Measurements from ENCODE around the gene CCNF.

Gene CCNF

DNA sequence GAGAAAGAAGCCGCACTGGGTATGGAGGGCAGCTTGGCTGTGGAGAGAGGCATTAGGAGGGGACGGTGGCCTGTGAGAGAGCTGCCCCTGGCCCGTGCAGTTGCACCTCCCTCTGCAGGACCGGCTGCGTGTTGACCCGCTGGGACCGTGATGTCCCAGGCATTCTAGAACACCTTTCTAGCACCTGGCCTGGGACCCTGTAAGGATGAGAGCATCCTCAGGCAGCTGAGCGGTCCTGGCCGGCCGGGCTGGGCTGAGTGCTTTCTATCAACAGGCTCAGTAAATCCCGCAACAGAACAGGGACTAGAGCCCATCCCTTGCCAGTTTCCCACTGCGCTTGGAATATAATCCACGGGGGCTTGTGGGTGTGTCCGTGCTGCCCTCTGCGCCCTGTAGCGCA is 60.3 kb downstream of the CCNF start:
- no peak for DNase-seq

DNA sequence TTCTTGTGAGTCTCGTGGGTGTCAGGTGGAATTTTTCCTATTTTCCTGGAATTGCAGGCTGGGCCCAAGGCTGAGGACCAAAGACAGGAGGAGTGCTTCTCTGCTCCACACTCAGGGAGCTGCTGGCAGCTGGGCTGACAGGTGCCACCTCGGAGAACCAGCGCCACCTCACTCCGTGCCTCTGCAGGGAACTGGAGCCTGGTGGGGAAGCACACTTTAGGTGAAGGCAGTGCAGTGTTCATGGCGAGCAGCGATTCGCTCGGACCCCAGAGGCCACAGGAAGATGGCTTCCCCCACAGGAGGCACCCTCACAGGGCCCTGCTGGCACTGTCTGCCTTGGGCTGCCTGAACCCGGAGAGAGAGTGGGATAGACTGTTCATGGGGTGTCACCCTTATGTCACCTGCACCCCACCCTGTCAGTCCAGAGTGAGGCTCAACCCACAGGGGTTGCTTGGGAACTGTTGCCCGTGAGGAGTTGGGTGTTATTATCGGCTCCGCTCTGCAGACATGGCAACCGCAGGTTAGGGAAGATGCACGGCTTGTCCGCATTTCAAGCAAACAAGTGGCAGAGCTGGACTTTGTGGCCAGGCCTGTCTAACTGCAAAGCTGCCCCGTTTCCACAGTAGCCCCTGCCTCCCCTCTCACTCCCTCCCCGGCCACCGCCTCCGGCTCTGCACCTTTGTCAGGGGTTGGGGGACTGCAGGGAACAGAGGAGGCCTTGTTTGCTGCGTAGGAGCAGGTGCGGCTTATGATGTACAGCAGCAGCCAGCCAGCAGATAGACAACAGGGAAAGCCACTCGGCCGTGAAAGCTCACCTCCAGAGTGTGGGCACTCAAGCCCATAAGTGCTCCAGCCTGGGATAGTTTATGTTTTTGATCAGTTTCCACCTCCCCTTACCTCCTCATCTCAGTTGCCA is 61.2 kb downstream of the CCNF start:
- no peak for DNase-seq

DNA sequence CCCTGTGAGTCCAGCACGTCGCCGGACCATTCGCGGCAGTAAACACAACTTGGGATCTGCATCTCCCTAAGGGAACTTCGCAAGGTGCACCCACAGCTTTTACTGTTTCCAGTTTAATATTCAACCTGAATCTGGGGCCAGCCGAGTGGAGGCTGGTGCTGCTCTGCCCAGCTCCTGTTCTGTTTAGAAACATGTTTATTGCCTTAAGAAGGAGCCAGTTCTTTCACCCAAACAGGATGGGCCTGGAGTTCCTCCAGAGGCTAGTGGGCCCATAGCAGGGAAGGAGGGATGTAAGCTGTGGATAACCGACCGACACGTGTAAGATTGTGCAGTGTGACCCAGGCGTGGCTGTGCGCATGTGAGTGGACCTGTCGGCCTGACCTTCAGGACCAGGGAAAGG is 63.0 kb downstream of the CCNF start:
- DNase-seq, result no peak

DNA sequence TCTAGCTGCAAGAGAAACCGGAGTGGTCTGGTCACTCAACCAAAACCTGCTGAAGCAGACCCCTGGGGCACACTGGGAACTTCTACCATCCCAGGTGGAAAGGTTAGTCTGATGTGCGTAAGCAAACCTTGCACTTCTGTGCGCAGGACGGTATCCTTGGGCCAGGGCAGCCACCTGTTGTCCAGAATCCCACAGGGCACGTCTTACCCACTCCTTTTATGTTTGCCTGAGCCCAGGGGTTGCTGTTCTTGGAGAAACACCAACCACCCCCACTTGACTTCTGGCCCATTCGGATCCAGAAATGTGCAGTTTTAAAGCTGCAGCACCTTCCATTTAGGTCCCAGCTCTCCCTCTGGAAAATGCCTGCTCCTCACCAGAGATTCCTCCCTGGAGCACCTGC is 64.4 kb downstream of the CCNF start:
- DNase-seq, result no peak

DNA sequence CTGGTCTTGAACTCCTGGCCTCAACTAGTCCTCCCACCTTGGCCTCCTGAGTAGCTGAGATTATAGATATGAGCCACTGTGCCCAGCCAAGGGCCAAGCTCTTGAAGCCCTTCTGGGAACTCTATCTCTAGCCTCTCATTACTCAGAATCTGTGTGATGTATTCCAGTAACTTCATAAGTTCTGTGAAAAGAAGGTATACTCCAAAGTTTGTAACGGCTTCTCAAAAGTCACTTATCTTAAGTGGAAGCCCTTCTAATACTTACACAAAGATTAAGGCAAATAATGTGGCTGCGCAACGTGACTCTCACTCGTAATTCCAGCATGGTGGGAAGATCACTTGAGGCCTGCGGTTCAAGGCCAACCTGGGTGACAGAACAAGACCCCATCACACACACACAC is 65.4 kb downstream of the CCNF start:
- DNase-seq, result no peak

DNA sequence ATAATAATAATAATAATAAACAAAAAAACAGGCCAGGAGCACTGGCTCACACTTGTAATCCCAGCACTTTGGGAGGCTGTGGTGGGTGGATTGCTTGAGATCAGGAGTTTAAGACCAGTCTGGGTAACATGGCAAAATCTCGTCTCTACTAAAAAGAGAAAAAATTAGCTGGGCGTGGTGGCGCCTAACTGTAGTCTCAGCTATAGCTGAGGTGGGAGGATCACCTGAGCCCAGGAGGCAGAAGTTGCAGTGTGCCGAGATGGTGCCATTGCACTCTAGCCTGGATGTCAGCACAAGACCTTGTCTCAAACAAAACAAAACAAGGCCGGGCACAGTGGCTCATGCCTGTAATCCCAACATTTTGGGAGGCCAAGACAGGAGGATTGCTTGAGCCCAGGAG is 65.8 kb downstream of the CCNF start:
- DNase-seq, result no peak

DNA sequence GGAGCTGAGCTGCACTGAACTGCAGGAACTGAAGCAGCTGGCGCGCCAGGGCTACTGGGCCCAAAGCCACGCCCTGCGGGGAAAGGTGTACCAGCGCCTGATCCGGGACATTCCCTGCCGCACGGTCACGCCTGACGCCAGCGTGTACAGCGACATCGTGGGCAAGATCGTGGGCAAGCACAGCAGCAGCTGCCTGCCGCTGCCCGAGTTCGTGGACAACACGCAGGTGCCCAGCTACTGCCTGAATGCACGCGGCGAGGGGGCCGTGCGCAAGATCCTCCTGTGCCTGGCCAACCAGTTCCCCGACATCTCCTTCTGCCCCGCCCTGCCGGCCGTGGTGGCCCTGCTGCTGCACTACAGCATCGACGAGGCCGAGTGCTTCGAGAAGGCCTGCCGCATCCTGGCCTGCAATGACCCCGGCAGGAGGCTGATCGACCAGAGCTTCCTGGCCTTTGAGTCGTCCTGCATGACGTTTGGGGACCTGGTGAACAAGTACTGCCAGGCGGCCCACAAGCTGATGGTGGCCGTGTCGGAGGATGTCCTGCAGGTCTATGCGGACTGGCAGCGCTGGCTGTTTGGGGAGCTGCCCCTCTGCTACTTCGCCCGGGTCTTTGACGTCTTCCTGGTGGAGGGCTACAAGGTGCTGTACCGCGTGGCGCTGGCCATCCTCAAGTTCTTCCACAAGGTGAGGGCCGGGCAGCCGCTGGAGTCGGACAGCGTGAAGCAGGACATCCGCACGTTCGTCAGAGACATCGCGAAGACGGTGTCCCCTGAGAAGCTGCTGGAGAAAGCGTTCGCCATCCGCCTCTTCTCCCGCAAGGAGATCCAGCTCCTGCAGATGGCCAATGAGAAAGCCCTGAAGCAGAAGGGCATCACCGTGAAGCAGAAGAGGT is 67.2 kb downstream of the CCNF start:
- DNase-seq, result no peak

DNA sequence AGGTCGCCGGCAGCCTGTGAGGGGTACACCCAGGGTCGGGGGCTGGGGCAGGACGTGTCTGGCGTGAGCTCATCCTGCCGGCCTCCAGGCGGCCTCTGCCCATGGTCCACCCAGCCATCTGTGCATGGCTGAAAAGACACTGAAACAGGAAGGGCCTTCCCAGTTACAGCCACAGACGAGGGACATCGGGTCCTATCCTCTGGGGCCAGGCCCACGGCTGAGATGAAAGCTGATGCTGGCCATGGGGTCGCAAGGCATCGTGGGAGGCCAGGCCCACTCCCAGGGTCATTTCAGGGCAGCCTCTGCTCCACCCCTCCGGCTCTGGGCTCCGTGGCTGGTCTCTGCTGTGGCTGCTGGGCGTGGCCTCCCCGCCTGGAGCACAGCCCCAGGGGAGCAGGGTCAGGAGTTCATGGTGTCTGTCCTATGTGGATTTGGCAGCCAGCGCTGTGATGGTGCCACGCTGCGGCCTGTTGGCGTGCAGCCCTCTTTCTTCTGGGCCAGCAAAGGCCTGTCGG is 67.9 kb downstream of the CCNF start:
- DNase-seq, result no peak

DNA sequence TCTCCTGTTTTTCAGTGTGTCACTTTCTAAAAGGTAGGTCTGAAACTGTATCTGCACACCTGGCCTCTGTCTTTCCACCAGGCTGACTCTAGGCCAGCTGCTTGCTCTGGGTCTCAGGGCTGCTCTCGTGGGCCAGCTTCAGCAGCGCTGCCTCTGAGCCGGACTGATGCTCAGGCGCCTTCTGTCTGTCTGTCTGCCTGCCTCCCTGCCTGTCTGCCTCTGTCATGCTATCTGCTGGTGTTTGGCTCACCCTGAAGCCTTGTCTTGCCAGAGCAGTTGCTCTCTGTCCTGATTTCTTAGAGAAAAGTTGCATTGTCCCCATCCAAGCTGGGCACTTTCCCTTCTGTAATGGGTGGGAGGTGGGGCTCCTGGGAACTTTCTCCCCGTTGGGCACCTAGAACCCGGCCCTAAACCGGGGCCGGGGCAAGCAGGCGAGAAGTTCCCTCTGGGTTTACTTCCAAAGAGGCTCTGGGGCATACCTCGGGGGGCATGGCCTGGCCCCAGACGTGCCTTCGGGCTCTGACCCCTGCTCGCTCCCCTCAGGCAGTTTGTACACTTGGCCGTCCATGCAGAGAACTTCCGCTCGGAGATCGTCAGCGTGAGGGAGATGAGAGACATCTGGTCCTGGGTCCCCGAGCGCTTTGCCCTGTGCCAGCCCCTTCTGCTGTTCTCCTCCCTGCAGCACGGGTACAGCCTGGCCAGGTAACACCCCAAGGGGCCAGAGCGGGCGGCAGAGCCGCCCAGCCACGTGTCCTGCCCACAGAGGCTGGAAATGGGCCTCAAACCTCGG is 68.6 kb downstream of the CCNF start:
- DNase-seq, result no peak

DNA sequence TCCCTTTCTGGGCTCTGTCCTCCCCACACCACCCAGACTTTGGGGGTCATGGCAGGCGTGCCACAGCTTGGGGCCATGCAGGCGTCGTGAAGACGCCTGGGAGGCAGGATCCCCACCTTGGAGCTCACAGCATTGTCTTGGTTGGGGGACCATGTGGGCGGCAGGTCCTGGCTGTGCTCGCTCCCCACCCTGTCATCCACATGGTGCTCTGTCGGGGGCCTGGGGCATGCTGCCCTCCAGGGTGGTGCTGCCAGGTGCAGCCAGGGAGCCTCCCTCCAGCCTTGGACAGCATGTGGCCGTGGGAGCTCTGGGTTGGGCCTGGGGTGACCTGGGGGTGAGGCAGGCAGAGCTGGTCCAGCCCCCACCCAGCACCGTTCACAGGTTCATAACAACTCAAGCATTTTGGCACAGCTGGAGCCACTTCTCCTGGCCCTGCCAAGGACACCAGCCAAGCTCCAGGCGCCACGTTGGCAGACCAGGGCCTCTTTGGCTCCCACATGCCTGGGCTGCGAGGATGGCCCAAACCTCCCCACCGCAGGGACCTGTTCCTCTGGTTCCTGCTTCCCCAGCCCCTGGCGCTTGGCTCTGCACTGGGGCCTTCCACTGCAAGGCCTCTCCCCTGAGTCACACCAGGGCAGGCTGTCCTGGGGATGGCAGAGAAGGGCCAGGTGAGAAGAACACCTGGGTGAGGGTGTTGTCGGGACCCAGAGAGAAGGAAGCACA is 69.4 kb downstream of the CCNF start:
- DNase-seq, result no peak

DNA sequence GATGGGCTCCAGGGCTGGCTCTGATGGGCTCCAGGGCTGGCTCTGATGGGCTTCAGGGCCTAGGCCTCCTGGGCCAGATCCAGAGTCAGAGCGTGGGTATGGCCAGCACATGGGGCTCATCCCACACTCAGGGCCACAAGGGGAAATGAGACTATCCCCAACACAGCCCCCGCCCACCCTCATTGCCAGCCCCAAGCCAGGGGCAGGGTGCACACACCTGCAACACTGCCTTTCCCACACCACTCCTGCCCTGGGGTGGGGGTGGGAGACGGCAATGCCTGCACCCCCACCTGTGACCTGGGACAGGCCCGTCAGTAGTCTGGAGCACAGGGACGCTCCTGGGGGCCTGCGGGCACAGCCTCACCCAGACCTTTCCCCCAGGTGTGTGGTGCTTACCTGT is 70.2 kb downstream of the CCNF start:
- no peak for DNase-seq

DNA sequence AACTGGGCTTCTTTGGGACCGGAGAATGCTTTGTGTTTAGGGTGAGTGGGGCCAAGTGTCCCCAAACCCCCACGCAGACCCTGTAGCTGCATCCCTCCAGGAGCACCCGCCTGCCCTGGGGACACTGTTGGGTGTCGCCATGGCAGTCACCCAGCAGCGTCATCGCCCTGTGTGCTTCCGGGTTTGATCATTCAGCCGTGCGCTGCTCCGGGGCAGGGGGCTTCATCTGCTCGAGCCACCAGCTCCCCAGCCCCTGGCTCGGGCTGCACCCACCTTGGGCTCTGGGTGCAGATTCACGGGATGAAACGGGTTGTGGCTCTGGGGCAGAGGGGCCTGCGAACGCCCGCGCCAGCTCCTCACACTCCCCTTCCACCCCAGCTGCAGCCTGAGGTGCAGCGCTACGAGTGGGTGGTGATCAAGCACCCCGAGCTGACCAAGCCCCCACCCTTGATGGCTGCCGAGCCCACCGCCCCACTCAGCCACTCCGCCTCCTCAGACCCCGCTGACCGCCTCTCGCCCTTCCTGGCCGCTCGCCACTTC is 70.7 kb downstream of the CCNF start:
- DNase-seq, result no peak

DNA sequence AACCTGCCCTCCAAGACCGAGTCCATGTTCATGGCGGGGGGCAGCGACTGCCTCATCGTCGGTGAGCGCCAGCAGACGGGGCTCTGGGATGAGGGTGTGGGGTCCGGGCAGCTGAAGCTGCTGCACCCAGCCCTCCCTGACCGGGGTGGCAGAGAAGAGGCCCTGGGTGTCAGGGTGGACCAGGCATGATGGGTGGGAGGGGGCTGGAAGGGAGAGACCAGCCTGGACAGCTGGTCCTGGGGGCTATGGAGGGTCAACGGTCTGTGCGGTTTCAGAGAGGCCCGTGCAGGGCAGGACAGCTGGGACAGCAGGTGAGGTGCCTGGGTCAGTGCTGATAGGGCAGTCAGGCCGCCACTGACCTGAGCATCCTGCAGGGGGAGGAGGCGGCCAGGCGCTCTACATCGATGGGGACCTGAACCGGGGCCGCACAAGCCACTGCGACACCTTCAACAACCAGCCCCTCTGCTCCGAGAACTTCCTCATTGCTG is 71.2 kb downstream of the CCNF start:
- DNase-seq, result no peak

DNA sequence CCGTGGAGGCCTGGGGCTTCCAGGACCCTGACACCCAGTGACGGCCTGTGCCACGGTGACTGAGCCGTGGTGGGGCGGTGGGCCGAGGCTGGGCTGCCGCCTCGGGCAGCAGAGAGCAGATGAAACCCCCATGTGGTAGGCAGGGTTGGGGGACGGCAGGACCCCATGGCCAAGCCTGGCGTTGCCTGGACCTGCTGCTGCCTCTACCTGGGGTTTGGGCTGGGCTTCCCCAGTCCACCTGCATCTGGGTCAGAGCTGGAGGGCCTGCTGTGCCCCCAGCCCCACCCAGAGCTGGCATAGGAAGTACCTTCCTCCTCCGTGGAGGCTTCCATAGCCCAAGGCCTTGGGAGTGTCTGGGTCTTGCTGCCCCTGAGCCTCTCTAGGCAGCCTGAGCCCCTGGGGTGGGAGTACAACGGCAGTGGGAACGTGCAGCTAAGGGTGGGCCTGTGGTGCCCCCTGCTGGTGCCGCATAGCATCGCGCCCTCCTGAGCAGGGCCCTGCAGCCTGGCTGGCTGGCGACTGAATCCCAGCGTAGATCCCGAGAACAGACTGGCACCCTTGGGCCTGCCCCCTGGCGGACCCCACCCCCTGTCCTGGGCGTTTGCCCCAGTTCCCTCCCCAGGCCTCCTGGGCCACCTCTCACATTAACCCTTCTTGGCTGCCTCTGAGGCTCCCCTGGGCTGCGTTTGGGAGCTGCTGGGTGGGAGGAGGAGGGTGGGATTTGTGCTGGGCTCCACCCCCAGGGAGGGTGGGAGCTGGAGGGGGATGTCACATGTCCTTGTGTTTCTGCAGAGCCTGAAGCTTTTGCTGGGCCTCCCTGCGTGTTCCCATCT is 71.9 kb downstream of the CCNF start:
- DNase-seq, result peak; percentile 71

DNA sequence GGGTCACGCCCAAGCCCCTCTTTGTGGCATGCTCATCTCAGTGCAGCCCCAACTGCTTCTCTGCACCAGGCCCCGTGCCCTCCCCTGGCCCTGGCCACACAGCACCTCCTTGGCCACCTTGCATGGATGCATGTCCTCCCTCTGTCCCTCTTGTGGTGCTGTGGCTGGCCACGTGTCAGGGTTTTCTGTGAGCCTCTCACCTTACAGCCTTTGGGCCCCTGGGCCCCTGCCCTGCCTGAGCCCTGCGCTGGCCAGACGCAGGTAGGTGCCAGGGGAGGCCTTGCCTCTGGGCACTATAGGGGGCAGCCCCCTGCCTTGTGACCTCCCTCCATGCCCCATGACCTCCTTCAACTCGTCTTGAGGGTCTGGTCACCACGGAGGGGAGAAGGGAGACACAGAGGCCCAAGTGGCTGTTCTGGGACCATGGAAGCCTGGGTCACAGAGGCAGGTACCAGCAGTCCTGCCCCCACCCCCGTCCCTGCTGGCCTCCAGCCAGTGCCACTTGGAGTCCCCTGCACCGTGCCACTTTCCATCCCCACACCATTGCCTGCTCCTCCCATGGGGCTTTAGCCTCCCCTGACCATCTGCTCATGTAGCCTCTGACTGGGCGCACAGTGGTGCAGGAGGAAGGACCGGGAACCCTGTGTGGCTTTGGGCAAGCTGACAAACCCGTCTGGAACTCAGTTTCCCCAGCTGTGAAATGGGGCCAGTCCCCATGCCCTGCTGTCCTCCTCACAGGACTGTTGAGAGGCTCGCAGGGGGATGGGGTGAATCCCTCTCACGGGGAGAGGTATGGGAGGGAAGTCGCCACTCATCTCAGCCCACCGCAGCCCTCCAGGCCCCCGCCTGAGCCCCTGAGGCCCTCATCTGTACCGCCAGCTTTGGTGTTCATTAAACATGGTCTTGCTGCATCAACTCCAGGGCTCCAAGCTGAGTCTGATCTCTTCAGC is 73.0 kb downstream of the CCNF start:
- DNase-seq, result no peak

DNA sequence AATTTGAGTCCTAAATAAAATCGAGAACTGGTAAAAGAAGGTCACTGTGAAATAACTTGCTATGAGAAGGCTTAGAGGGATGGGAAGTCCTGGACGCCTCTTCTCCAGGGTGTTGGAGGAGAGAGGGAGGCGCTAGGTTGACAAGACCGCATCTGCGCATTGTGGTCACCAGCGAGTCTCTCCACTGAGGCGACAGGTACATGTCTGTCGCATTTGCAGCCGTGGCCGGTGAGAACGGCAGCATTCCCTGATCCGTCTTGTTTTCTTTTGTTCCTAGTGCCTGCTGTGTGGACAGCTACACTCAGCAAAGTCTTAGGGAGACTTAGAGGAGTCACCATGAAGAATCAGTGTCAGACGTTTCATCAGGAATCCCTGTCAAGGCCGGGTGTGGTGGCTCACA is 76.4 kb downstream of the CCNF start:
- no peak for DNase-seq

DNA sequence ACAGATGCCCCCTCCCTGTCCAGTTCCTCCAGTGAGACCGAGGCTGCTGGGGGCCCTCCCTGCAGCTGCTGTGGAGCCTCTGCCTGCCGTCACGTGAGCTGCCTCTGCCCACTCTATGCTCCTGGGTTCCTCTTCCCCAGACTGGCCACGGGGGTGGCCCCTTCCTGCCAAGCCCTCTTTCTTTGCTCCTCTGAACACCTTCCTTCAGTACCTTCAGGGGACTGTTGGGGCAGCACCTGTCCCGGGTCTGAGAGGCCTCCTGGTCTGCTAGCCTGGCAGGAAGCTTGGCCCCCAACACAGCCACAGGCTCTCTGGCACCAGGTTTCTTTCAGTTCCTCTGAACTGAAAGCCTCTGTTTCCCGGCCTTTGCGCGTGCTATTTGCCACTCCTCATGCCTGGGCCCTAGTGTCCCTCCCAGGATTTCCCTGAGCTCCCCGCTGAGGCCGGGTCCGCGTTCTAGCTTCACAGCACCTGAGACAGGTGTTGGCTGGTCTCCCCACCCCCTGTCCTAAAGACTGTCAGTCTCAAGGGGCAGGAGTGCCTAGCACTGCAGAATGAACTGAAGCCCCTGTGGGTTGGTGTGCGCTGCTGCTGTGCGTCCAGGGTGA is 77.9 kb downstream of the CCNF start:
- DNase-seq, result no peak

DNA sequence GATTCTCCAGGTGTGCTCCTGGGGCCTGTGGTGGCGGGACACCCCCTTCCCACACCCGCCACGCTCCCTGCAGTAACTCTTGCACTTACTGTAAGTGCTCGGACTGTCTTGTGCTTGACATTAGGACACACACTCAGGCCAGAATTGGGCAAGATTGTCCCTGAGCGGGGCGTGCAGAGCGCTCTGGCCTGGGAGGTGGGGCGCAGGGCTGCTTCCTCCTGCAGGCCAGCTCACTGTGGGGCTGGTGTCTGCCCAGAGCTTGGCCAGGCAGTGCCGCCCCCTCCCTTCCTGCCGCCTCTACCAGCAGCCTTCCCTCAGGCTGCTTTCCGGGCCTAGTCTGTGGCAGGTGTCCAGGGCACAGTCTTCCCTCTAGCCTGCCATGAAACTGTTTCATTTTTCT is 78.4 kb downstream of the CCNF start:
- DNase-seq, result no peak

Data from EL (cell line).